ENCODE results near the gene IL36A.

DNA sequence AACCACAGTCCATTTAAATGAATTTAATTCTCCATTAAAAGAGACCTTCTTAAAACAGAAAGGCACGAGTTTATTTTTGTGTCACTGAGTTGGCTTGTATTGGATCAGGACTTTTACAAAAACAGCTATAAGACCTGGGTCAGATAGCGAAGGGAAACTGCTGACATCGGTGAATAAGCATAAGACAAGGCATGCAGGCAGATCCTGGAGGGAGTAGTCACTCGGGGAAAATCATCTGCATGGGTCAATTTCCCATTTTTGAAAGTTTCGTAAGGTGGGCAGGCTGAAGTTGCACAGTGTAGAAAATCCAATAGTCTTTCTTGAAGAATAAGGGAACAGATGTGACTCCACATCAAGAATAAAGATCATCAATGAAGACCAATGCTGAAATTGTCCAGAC is 34.5 kb downstream of the IL36A start:
- TF ChIP-seq POLR2AphosphoS5 (IDR thresholded peaks at IDR 0.05) = no peak
- no peak for TF ChIP-seq CTCF (IDR thresholded peaks at IDR 0.05)
- TF ChIP-seq POLR2A (IDR thresholded peaks at IDR 0.05) = no peak
